SK-N-SH (cell line): Measurements from ENCODE around the gene TMCC2.

ENCODE experiments used
- CTCF ChIP-seq: fragments of 200-600 bp; sonication (generic); IDR thresholded peaks from 2 replicates; pipeline ENCODE4 v1.6.1; 2017; ENCODE audit warnings: antibody characterized with exemption, mild to moderate bottlenecking, moderate library complexity
- FOSL2 ChIP-seq: IDR thresholded peaks from 2 replicates; pipeline ENCODE4 v1.4.0; 2012; ENCODE audit warnings: low read depth, mild to moderate bottlenecking, moderate library complexity, borderline replicate concordance
- GABPA ChIP-seq: IDR thresholded peaks from 2 replicates; pipeline ENCODE4 v1.4.0; 2012; ENCODE audit warnings: low read depth, mild to moderate bottlenecking
- MAX ChIP-seq: IDR thresholded peaks from 2 replicates; pipeline ENCODE4 v1.4.0; 2012; ENCODE audit warnings: low read depth
- MXI1 ChIP-seq: IDR thresholded peaks from 2 replicates; pipeline ENCODE4 v1.6.1; 2012; ENCODE audit warnings: mild to moderate bottlenecking, low read depth, low read length, improper control_type of control experiment
- PBX3 ChIP-seq: IDR thresholded peaks from 2 replicates; pipeline ENCODE4; 2012
- POLR2AphosphoS5 ChIP-seq: IDR thresholded peaks from 2 replicates; pipeline ENCODE4 v1.6.1; 2012; ENCODE audit warnings: low read depth, low read length
- RAD21 ChIP-seq: IDR thresholded peaks from 2 replicates; pipeline ENCODE4 v1.6.1; 2012; ENCODE audit warnings: mild to moderate bottlenecking, low read length
- REST ChIP-seq: IDR thresholded peaks from 2 replicates; pipeline ENCODE4 v1.6.1; 2012; ENCODE audit warnings: mild to moderate bottlenecking, low read depth, low read length, moderate library complexity
- RFX5 ChIP-seq: IDR thresholded peaks from 2 replicates; pipeline ENCODE4 v1.6.1; 2012; ENCODE audit warnings: mild to moderate bottlenecking, improper control_type of control experiment, low read length
- YY1 ChIP-seq: IDR thresholded peaks from 2 replicates; pipeline ENCODE4 v1.4.0; 2012; ENCODE audit warnings: low read depth, mild to moderate bottlenecking

GRCh38 chr1:205244384-205244783 lies 16.6 kb downstream of the TMCC2 start:
- TF ChIP-seq CTCF, result no peak
- no peak for TF ChIP-seq RFX5
- no peak for TF ChIP-seq MAX
- no peak for TF ChIP-seq PBX3
- TF ChIP-seq RAD21, result no peak
- TF ChIP-seq POLR2AphosphoS5, result no peak
- TF ChIP-seq GABPA, result no peak
- TF ChIP-seq REST, result no peak
- no peak for TF ChIP-seq FOSL2
- no peak for TF ChIP-seq MXI1
- TF ChIP-seq YY1, result no peak
